Measurements from ENCODE around the gene ZCCHC24. TPM values are rescaled to one million over a fixed set of nuclear protein-coding genes. Genes with fewer than 3 reads are reported as not detected.

ZCCHC24 gene
- total RNA-seq, 2 experiments from 2014 or later: 0.98 to 2.2 TPM

GRCh38 chr10:79479283-79479909 lies 34.0 kb upstream of the ZCCHC24 start:
- no TSS peak for BruUV-seq (replicated peaks)
- intact Hi-C loops (cut with micrococcal nuclease; ENCODE audit: unreplicated experiment): no loop called here
- H3K4me3 ChIP-seq (ENCODE audit: low read depth, low read length, poor library complexity, severe bottlenecking): no peak overlapping the region
- ChIA-PET POLR2A (interaction anchor here (0.9 kb wide), 1 partner anchor 23 kb away, joined by 3 read pairs; no protein-coding TSS in a partner anchor), CTCF (ENCODE audit: unreplicated experiment) (interaction anchor here (0.5 kb wide), 1 partner anchor 30 kb away, joined by 5 read pairs; no protein-coding TSS in a partner anchor)
- no peak for DNase-seq (ENCODE audit: low spot score)
- H3K79me2 ChIP-seq (ENCODE audit: insufficient read depth, low read depth, low read length): no peaks in the 10 kb centered on the region
- H4K20me1 ChIP-seq (ENCODE audit: insufficient read depth, low read length): no peaks in the 10 kb centered on the region
- no peaks in the 10 kb centered on the region for H3K4me1 ChIP-seq (ENCODE audit: insufficient read depth, low read length, poor library complexity, severe bottlenecking)
- no peak overlapping the region for H3K27ac ChIP-seq (ENCODE audit: low read depth, low read length, poor library complexity, severe bottlenecking)
- TF ChIP-seq, protein P1, sequence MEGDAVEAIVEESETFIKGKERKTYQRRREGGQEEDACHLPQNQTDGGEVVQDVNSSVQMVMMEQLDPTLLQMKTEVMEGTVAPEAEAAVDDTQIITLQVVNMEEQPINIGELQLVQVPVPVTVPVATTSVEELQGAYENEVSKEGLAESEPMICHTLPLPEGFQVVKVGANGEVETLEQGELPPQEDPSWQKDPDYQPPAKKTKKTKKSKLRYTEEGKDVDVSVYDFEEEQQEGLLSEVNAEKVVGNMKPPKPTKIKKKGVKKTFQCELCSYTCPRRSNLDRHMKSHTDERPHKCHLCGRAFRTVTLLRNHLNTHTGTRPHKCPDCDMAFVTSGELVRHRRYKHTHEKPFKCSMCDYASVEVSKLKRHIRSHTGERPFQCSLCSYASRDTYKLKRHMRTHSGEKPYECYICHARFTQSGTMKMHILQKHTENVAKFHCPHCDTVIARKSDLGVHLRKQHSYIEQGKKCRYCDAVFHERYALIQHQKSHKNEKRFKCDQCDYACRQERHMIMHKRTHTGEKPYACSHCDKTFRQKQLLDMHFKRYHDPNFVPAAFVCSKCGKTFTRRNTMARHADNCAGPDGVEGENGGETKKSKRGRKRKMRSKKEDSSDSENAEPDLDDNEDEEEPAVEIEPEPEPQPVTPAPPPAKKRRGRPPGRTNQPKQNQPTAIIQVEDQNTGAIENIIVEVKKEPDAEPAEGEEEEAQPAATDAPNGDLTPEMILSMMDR (conservative IDR thresholded peaks at IDR 0.05; ENCODE audit: low read length): no peak
- TF ChIP-seq EZH2phosphoT487 (IDR thresholded peaks at IDR 0.05; ENCODE audit: borderline replicate concordance, low read depth, low read length): no peak
- no peaks in the 10 kb centered on the region for H3K36me3 ChIP-seq (ENCODE audit: insufficient read depth, low read length)
- no peak overlapping the region for H2AFZ ChIP-seq (ENCODE audit: low read length)
- no peaks in the 10 kb centered on the region for H3K9me2 ChIP-seq (ENCODE audit: insufficient read depth, low read length)
- no peaks in the 10 kb centered on the region for H3K9me3 ChIP-seq (ENCODE audit: low read length)
- no peak overlapping the region for H3K4me2 ChIP-seq (ENCODE audit: low read length)

DNA sequence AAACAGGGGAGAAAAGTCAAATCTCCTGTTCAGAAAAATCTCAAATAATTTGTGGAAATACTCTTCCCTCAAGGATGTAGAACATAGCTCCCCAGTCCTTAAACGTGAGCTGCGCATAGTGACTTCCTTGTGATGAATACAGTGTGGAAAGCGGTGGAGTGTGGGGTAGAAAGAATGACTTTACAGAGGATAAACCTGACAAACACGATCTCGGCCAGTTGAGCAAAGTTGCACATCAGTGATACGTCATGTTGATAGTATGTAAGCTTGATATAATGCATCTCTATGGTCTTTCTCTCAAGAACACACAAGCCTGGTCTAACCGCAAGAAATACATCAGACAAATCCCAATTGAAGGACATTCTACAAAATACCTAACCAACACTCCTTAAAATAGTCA lies 32.0 kb upstream of the ZCCHC24 start:
- ChIA-PET CTCF (ENCODE audit: unreplicated experiment) (no interaction called here), POLR2A (no interaction called here)
- no peaks in the 10 kb centered on the region for H3K79me2 ChIP-seq (ENCODE audit: insufficient read depth, low read depth, low read length)
- TF ChIP-seq EZH2phosphoT487 (IDR thresholded peaks at IDR 0.05; ENCODE audit: borderline replicate concordance, low read depth, low read length): no peak
- TF ChIP-seq, protein P1 (conservative IDR thresholded peaks at IDR 0.05; ENCODE audit: low read length): no peak
- BruUV-seq (replicated peaks): no TSS peak
- no peak overlapping the region for H3K4me3 ChIP-seq (ENCODE audit: low read depth, low read length, poor library complexity, severe bottlenecking)
- no peaks in the 10 kb centered on the region for H3K9me2 ChIP-seq (ENCODE audit: insufficient read depth, low read length)
- H3K36me3 ChIP-seq (ENCODE audit: insufficient read depth, low read length): no peaks in the 10 kb centered on the region
- no peaks in the 10 kb centered on the region for H3K9me3 ChIP-seq (ENCODE audit: low read length)
- no peak overlapping the region for H3K27ac ChIP-seq (ENCODE audit: low read depth, low read length, poor library complexity, severe bottlenecking)
- intact Hi-C loops (cut with micrococcal nuclease; ENCODE audit: unreplicated experiment): no loop called here
- DNase-seq (ENCODE audit: low spot score): no peak
- no peaks in the 10 kb centered on the region for H3K4me1 ChIP-seq (ENCODE audit: insufficient read depth, low read length, poor library complexity, severe bottlenecking)
- H3K4me2 ChIP-seq (ENCODE audit: low read length): no peak overlapping the region
- H2AFZ ChIP-seq (ENCODE audit: low read length): no peak overlapping the region
- H4K20me1 ChIP-seq (ENCODE audit: insufficient read depth, low read length): no peaks in the 10 kb centered on the region

GRCh38 chr10:79476645-79477044 lies 31.2 kb upstream of the ZCCHC24 start:
- CTCF ChIA-PET (ENCODE audit: unreplicated experiment): no interaction called here
- Histone ChIP-seq H3K36me3 (ENCODE audit: insufficient read depth, low read length) (no peaks in the 10 kb centered on the region), H3K79me2 (ENCODE audit: insufficient read depth, low read depth, low read length) (no peaks in the 10 kb centered on the region), H3K9me3 (ENCODE audit: low read length) (no peaks in the 10 kb centered on the region), H3K4me1 (ENCODE audit: insufficient read depth, low read length, poor library complexity, severe bottlenecking) (no peaks in the 10 kb centered on the region), H3K4me2 (ENCODE audit: low read length) (no peak overlapping the region), H2AFZ (ENCODE audit: low read length) (no peak overlapping the region), H3K4me3 (ENCODE audit: low read depth, low read length, poor library complexity, severe bottlenecking) (no peak overlapping the region), H3K27ac (ENCODE audit: low read depth, low read length, poor library complexity, severe bottlenecking) (no peak overlapping the region), H3K9me2 (ENCODE audit: insufficient read depth, low read length) (no peaks in the 10 kb centered on the region), H4K20me1 (ENCODE audit: insufficient read depth, low read length) (no peaks in the 10 kb centered on the region)
- no peak for DNase-seq (ENCODE audit: low spot score)
- BruUV-seq (replicated peaks): no TSS peak
- no peak for TF ChIP-seq EZH2phosphoT487 (IDR thresholded peaks at IDR 0.05; ENCODE audit: borderline replicate concordance, low read depth, low read length)
- TF ChIP-seq, protein P1 (conservative IDR thresholded peaks at IDR 0.05; ENCODE audit: low read length): no peak
- intact Hi-C loops (cut with micrococcal nuclease; ENCODE audit: unreplicated experiment): no loop called here
- POLR2A ChIA-PET: no interaction called here

Measured in OCI-LY7 (cell line).